ENCODE data around the gene ADD3.

DNA sequence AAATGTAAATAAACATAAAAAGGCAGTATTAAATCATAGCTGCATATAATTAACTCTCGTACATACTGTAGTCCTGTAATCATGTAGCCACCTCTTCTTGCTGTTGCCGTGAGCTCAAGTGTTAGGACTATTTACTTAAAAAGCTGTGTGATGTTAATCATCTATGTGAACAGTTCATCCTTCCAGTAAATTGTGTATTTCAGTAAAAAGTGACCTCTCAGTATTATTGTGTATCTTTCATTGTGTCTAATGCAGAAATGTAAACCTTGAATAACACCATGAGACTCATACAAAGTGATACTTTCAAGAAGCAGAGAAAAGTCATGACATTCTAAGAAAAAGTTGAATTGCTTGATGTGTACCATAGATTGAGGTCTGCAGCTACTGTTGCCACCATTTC is 38.0 kb downstream of the ADD3 start:
- TF ChIP-seq CTCF (IDR thresholded peaks at IDR 0.05; ENCODE audit: borderline replicate concordance, extremely low read depth, low read length, poor library complexity, severe bottlenecking) (no peak), EZH2 (IDR thresholded peaks at IDR 0.05; ENCODE audit: borderline replicate concordance, low read depth, low read length, severe bottlenecking) (no peak)

Measured in DND-41 (cell line).